HuH-7.5 (cell line): ENCODE measurements around the gene SOAT2.
"Not testable (repeated sequence)": the region's sequence is repeated elsewhere in the genome, so short reads cannot be mapped to it uniquely, and the experiment has no call there.

Experiments
- DNase-seq: peaks from one replicate; pipeline ENCODE4 v3.0.0; 2011; ENCODE audit warnings: low spot score

Gene SOAT2

DNA sequence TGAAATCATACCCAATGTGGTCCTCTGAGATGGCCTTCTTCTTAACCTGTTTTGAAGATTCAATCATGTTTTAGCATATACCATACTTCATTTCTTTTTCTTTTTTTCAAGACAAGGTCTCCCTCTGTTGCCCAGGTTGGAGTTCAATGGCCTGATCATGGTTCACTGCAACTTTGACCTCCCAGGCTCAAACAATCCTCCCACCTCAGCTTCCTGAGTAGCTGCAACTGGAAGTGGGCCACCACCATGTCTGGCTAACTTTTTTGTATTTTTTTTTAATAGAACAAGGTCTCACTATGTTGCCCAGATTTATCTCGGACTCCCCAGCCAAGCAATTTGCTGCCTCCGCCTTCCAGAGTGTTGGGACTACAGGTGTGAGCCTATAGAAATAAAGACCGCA lies 30.4 kb downstream of the SOAT2 start:
- no peak for DNase-seq

DNA sequence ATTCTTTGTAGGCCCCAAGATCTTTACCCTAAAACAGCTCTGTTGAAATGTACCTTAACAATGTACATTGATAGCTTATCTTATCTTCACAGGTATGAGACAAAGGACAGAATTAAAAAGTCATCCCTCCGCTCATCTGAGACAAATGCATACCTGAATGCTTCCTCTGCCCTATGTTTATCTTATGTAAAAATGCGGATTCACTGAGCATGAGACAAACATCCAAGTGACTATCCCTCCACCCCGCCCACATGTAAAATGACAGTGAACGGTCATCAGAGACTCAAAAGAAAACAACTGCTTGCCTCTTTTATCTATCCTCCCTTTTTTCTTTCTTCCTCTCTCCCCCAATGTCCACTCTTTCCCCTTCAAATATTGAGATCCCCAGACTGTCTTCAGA lies 40.1 kb downstream of the SOAT2 start:
- DNase-seq = no peak

DNA sequence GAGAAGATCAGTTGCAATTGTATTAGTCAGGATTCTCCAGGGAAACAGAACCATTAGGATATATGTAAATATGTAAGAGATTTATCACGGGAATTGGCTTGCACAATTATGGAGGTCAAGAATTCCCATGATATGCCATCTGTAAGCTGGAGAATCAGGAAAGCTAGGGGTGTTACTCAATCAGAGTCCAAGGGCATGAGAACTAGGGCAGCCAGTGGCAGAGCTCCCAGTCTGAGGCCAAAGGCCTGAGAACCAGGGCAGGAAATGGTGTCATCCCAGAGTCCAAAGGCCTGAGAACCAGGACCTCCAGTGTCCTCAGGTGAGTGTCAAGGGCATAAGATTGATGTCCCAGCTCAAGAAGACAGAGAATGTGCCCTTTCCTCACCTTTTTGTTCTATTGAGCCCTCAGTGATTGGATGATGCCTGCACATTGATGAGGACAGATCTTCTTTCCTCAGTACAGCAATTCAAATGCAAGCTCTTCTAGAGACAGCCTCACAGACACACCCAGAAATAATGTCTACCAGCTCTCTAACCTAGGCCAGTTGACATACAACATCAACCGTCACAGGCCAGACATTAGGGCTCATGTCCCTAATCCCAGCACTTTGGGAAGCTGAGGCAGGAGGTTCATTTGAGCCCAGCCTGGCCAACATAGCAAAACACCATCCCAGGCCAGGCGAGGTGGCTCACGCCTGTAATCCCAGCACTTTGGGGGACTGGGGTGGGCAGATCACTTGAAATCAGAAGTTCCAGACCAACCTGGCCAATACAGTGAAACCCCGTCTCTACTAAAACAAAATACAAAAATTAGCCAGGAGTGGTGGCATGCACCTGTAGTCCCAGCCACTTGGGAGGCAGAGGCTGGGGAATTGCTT lies 42.3 kb downstream of the SOAT2 start:
- no peak for DNase-seq

DNA sequence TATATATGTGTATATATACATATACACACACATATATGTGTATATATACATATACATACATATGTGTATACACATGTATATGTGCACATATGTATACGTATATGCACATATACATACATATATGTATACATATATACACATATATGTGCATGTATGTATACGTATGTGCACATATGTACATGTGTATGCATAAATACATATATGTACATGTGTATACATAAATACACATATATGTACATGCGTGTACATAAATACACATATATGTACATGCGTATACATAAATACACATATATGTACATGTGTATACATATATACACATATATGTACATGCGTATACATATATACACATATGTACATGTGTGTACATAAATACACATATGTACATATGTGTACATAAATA lies 43.9 kb downstream of the SOAT2 start:
- DNase-seq = no peak

DNA sequence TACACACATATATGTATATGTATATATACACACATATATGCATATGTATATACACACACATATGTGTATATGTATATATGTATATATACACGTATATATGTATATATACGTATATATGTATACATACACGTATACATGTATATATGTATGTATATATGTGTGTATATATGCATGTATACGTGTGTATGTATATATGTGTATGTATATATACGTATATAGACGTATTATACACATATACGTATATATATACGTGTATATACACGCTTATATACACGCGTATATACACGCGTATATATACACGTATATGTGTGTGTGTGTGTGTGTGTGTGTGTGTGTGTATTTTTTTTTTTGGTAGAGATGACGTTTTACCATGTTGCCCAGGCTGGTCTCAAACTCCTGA lies 44.4 kb downstream of the SOAT2 start:
- DNase-seq = no peak

DNA sequence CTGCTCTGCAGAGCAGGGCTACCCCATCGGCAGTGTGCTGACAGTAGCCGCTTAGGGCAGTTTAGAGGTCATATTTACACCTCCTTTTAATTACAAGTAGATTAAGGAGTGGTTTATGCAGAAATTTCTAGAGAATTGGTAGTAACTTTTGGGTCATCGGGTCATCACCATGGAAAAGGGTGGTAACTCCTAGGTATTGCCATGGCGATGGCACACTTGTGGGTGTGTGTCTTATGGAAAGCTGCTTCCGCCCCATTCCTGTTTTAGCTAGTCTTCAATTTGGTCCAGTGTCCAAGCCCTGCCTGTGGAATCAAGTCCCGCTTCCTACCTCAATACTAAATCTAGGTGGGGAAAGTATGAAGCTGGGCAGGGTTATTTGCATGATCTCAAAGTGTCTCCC lies 47.8 kb downstream of the SOAT2 start:
- no peak for DNase-seq

DNA sequence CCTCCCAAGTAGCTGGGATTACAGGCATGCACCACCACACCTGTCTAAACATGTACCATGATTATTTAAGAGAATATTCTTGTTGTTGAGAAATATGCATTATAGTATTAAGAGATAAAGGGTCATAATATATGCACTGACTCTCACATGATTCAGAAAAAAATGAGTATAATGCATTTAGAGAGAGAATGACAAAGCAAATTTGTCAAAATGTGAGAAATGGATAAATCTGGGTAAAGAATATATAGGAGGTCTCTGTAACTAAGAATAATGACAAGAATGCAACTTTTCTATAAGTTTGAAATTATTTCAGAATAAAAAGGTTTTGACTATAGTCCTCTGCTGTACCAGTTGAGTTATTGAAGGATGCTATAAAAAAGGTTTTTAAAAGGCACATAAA lies 49.1 kb downstream of the SOAT2 start:
- no peak for DNase-seq

DNA sequence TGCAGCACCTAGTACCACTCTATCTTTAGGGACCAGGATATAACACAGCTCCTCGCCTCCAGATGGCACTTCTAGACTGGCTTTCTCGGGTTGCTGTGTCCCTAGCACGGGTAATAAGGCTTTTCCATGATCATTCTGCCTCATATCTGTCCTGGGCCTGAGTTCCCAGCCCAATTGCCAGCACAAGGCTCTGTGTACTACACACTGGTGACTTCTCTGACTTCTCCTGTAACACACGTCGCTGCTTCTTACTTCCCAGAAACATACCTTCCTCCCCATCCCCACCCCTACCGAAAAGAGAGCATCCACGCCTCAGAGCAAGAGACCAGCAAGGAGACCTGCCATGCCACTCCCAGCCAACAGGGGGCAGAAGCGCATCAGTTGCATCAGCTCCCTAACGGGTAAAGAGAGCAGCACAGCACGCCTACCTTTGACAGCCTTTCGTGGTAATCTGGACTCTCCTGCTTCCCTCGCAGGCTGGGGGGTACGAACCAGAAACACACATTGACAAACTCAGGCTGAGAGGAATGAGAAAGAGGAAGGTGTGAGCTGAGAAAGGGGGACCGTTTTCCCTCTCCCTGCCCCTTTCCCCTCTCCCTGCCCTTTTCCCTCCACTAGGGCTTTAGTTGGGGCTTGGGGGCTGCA lies 56.0 kb downstream of the SOAT2 start:
- DNase-seq = peak; percentile 88

DNA sequence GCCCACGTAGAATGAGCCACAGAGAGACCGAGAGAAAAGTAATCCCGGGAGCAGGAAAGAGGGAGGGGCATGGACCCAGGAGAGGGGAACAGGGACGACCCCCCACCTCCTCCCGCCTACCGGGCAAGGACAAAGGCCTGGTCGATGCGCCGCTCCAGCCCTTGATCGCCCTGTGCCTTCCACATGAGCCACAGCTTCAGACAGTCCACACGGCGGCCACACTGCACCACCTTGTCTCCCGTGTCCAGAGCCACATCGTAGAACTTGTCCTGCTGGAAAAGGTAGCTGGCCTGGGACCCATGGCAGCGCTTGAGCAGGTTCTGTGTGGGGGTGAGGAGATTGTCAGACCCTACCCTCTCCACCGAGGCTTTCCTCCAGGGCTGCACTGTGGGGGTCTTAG lies 56.7 kb downstream of the SOAT2 start:
- no peak for DNase-seq

DNA sequence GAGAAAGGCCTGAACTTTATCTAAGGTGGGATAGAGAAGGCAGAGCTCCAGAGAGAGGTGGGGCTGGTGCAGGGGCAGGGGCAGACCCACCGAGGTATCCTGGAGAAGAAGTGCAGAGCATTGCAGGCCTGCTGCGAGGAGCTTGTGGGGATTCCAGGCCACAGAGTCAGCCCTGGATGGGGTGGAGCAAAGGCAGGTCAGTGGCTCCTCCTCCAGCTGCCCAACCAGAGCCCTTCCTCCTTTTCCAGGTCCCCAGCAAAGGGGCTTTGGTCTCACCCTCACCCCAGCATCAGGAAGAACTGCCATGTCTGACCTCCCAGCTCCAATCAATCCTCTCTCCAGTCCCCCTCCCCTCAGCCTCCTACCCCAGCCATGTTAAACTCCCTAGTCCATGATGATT lies 57.4 kb downstream of the SOAT2 start:
- no peak for DNase-seq

DNA sequence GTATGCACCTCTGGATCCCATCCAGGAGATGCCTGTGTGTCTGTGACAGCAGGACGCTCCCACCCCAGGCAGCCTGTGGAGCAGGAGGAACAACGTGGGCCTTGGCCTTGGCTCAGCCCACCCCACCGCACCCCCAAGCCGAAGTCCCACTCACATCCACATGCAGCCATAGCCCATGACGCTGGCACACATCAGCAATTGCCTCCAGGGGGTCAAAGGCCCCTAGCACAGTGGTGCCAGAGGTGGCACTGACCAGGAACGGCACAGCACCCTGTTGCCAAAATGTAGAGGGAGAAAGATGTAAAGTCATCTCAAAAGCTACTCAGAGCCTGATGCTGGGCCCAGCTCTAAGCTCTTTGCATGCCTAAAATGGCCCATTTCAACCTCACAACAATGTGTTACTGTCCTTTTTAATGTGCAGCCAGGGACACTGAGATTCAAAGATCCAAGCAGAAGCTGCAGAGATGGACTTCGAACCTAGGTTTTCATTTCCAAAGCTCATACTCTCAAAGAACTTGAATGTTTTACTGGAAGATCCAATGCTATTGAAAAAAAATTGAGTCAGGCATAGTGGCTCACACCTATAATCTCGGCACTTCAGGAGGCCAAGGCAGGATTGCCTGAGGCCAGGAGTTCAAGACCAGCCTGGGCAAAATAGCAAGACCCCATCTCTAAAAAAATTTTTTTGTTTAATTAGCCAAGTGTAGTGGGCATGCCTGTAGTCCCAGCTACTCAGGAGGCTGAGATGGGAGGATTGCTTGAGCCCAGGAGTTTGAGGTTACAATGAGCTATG lies 58.0 kb downstream of the SOAT2 start:
- DNase-seq = no peak

DNA sequence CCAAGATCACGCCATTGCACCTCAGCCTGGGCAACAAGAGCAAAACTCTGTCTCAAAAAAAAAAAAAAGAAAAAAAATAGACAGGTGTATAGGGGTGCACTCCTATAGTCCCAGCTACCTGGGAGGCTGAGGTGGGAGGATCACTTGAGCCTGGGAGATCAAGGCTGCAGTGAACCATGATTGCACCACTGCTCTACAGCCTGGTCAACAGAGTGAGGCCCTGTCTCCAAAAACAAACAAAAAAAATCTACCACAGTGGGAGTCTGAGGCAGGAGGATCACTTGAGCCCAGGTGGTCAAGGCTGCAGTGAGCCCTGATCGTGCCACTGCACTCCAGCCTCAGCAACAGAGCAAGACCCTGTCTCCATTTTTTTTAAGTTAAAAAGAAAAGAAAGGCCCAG lies 59.7 kb downstream of the SOAT2 start:
- DNase-seq = not testable (repeated sequence)

DNA sequence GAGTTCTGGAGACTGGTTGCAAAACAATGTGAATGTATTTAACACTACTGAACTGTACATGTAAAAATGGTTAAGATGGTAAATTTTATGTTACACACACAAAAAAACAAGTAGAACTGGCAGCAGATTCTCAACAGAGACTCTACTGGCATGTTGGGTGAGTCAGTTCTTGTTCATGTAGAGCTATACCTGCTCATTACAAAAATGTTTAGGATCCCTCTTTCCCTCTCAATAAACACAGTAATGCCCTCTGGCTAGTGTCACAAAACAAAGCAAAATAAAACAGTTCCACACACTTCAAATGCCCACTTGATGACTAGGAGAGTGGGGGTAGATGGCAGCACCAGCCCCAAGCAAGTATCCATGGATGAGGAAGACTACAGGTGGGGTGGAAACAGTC lies 63.6 kb downstream of the SOAT2 start:
- no peak for DNase-seq

DNA sequence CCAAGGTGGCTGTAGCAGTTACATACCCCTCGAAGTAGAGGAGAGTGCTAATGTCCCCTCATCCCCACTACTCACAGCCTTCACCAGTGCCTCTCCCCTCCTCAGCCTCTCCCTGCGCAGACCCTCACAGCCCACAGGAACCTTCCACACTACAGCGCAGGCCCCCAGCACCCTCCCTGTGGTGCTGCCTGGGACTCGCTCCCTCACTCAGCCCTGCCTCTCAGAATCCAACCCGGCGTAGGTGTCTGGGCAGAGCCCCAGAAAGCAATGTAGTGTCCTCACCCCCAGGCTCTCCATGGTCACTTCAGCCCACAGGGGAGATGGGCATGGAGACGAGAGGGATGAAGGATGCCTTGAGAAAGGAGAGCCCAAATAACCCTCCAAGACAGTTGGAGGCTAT lies 66.4 kb downstream of the SOAT2 start:
- DNase-seq = no peak

DNA sequence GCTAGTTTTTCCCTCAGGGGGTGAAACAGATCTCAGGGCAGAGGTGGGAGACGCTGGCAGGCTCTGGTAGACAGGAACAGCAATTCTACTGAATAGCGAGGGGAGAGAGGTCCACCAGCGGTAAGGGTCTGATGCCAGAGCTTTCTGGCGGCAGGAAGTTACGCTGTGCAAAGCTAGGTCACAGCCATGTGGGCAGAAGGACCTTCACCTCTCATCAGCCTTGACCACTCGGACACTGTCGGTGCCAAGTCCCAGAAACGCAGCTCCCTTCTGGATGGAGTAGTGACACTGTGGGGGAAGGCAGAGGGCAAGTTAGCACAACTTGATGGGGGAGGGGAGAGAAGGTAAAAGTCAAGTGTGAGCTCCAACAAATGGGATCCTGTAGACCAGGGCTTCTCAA lies 66.9 kb downstream of the SOAT2 start:
- no peak for DNase-seq

DNA sequence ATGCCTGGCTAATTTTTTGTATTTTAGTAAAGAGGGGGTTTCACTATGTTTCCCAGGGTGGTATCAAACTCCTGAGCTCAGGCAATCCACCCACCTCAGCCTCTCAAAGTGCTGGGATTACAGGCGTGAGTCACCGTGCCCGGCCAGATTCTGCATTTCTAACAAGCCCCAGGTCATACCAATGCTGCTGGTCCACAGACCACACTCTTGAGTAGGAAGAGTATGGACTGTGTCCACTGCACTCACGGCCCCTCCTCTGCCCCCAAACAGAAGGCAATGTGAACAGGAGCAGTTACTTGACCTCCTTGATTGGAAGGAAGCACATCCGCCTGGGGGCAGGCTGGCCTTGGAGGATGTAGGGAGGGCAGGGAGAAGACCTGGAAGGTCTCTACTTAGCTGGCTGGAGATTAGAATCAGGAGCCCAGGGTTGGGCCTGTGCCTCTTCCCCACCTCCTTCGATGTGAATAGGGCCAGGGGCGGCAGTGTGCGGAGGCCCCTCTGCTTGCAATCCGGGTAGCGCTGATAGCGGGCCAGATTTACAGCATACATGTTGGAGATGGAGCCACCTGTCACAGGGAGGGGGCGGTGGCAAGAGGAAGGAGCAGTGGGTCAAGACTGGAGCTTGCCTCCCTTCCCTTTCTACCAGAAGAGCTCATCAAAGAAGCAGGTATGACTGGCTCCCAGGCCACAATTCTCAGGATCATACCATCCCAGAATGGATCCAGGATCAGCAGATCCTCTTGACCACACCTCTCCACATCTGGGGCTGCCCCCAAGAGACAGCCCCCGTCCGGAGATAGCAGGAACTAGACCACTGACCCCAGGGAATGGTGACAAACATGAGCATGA lies 67.8 kb downstream of the SOAT2 start:
- no peak for DNase-seq

DNA sequence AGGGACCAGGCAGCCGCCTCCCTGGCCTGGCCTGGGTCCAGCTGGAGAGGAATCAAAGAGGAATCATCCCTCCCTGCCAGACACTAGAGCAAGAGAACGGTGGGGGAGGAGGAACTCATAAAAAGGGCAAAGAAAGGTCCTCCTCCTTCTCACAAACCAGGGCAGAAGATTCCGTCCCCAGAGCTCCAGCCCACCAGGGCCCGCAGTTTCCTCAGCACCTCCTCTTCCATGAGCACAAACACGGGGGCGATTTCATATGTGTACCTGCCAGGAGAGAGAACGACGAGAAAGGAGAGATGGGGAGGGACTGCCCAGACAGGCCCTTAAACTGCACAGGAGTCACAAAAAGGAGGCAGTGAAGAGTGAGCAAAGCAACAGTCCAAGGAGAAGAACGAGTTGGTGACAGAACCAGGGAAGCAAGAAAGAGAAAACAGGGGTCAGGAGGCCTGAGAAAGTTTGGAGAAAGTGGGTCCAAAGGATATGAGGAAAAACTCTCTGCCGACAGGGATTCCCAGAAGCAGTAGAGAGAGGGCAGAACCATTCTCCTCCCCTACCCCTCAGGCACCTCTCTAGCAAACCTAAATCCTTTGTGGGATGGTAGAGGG lies 68.5 kb downstream of the SOAT2 start:
- DNase-seq = no peak

DNA sequence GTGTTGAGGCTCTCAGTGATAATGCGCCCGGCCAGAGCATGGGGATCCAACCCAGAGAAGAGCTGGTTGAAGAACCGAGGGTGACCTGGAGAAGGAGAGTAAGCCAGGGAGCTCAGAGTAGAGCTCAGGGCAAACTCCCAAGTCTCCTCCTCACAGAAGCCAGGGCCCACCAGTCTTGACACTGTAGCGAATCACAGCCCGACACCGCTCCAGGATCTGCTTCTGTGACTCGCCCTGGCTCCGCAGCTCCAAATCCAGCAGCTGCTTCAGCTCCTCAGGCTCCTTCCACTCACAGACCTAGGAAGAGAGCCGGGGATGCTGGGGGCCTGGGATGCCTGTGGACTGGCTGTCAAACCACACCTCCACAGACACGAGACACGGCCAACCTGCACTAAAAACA lies 69.1 kb downstream of the SOAT2 start:
- DNase-seq = no peak

DNA sequence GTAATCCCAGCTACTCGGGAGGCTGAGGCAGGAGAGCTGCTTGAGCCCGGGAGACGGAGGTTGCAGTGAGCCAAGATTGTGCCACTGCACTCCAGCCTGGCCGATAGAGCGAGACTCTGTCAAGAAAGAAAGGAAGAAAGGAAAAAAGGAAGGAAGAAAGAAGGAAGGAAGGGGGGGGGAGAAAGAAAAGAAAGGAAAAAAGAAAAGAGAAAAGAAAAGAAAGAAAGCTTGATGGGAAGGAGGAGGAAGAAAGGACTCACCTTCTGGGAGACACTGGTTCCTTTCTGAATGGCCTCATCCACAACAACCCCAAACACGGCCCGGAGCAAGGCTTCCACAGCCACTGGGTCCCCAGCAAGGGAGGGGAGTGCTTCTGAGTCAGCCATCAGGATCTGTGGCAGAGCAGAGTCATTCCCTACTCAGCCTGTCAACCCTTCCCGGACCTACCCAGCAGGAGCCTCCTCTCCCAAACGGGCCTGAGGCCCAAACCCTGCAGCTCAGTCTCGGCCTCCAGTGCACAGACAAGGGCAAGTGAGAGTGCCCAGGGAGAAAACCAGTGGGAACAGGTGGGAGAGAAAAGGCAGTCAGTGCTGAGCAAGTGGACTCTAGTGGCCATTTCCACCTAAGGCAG lies 69.9 kb downstream of the SOAT2 start:
- no peak for DNase-seq
